Right lobe of liver (tissue), 6 donors: ENCODE results near the gene TOR1B. TPM values are rescaled to one million over a fixed set of nuclear protein-coding genes. Genes with fewer than 3 reads are reported as not detected.
"Not testable (repeated sequence)": the region's sequence is repeated elsewhere in the genome, so short reads cannot be mapped to it uniquely, and the experiment has no call there.

Experiments used
- ATAC-seq, 4 donors: fragments of 200-7000 bp; cut with Tn5 transposase; one replicate each; pipeline ENCODE4 v1.9.1; 2020; ENCODE audit warnings: mild to moderate bottlenecking in 4 of 4, moderate library complexity in 4 of 4
- DNase-seq, 3 donors: peaks; one replicate each; pipeline ENCODE4 v3.0.0-alpha.2; 2020
- H3K27ac ChIP-seq, 3 donors: fragments of 200-600 bp; one replicate each; pipeline ENCODE4 v1.8.0; 2022
- H3K27me3 ChIP-seq, 2 donors: fragments of 200-600 bp; one replicate each; pipeline ENCODE4 v1.8.0; 2022
- H3K36me3 ChIP-seq, 4 donors: fragments of 200-600 bp; sonication (generic) in 1 of 4; one replicate each; pipeline versions ENCODE4 v1.5.1 to v1.8.0; 2017 to 2022; ENCODE audit warnings: control low read depth in 1 of 4
- H3K4me1 ChIP-seq, 4 donors: fragments of 200-600 bp; sonication (generic) in 1 of 4; one replicate each; pipeline versions ENCODE4 v1.5.1 to v1.8.0; 2017 to 2022; ENCODE audit warnings: control low read depth in 1 of 4
- H3K4me3 ChIP-seq, 3 donors: fragments of 200-600 bp; one replicate each; pipeline ENCODE4 v1.8.0; 2022
- H3K9me3 ChIP-seq, 4 donors: fragments of 200-600 bp; sonication (generic) in 1 of 4; one replicate each; pipeline versions ENCODE4 v1.5.1 to v1.8.0; 2017 to 2022; ENCODE audit warnings: control low read depth in 1 of 4
- CTCF ChIP-seq, 4 donors: fragments of 200-600 bp in 3 of 4; fragments of 450-650 bp in 1 of 4; IDR thresholded peaks; one replicate each; pipeline versions ENCODE4 v1.5.1 to v1.8.0; 2016 to 2022; ENCODE audit warnings: antibody characterized with exemption in 4 of 4, mild to moderate bottlenecking in 2 of 4
- POLR2A ChIP-seq: fragments of 450-650 bp; IDR thresholded peaks from one replicate; pipeline ENCODE4 v1.6.1; 2017; ENCODE audit warnings: antibody characterized with exemption, mild to moderate bottlenecking
- WGBS: methylation state at CpG from one replicate; pipeline ENCODE4 v1.1.6; 2018; ENCODE audit warnings: low coverage, low lambda C conversion rate; ENCODE audit not compliant: insufficient coverage; ENCODE audit errors: missing lambda C conversion rate; 5-methylcytosine and 5-hydroxymethylcytosine counted together
- intact Hi-C, 2 donors: fragments of 100-400 bp; cut with DNase I; formaldehyde crosslinking; loops; one replicate each; pipeline versions ENCODE4 v1.11.2 to v1.14.1; 2022
- total RNA-seq, 6 experiments: library from RNA; depleted of rRNA in 2 of 6; stranded (reverse); fragments of >200 nt in 2 of 6; fragmentation: NEBNext Ultra II Directional in 3 of 6; extraction: Animal tissue kit (Norgen Biotek cat#: 25700) in 3 of 6; gene quantifications; one replicate each; pipeline versions ENCODE4 v1.1.0 to v1.2.4, GENCODE V29; 2016 to 2023
- donor health status: DM: no; HTN: yes; CAD: no.
- donor health status: DM: no; HTN: no; CAD: no.
- donor health status: DM: no; HTN: no; CAD: no.
- donor health status: DM: no; HTN: yes; CAD: no.
- donor health status: DM: no; HTN: yes; CAD: no.

Gene TOR1B
- total RNA-seq, 6 experiments from 2014 or later = 16.1 to 30.7 (median 18.9) TPM

GRCh38 chr9:129759319-129759718, 43.7 kb upstream of the TOR1B start:
- ATAC-seq (no peak), DNase-seq (no peak)
- no peak overlapping the region for H3K27ac ChIP-seq
- 68% methylated on average over 4 of the region's 4 CpGs for WGBS
- H3K36me3 ChIP-seq = no peaks in the 10 kb centered on the region
- no peaks in the 10 kb centered on the region for H3K9me3 ChIP-seq
- H3K4me1 ChIP-seq = no peaks in the 10 kb centered on the region
- intact Hi-C loops = no loop called here
- H3K4me3 ChIP-seq = no peak overlapping the region
- no peaks in the 10 kb centered on the region for H3K27me3 ChIP-seq
- TF ChIP-seq CTCF (IDR thresholded peaks at IDR 0.05) (no peak), POLR2A (no peak)

- WGBS = 64% methylated on average over 7 of the region's 13 CpGs
- no peak for TF ChIP-seq POLR2A
- no peak for TF ChIP-seq CTCF (IDR thresholded peaks at IDR 0.05)
- Histone ChIP-seq H3K4me1 (no peaks in the 10 kb centered on the region), H3K9me3 (no peaks in the 10 kb centered on the region), H3K27ac (no peak overlapping the region), H3K27me3 (no peaks in the 10 kb centered on the region), H3K4me3 (no peak overlapping the region), H3K36me3 (no peaks in the 10 kb centered on the region)
- no peak for DNase-seq
- intact Hi-C loops = no loop called here
- no peak for ATAC-seq
Observed at GRCh38 chr9:129759804-129760502, 43.0 kb upstream of the TOR1B start.

GRCh38 chr9:129760784-129761183, 42.2 kb upstream of the TOR1B start:
- H3K27me3 ChIP-seq, H3K27ac ChIP-seq, ATAC-seq, H3K9me3 ChIP-seq, intact Hi-C loops, DNase-seq, H3K36me3 ChIP-seq, H3K4me1 ChIP-seq, H3K4me3 ChIP-seq: not testable (repeated sequence)
- 67% methylated on average over 6 of the region's 7 CpGs for WGBS

GRCh38 chr9:129761293-129761900, 41.6 kb upstream of the TOR1B start:
- Histone ChIP-seq H3K27ac (no peak overlapping the region), H3K36me3 (no peaks in the 10 kb centered on the region), H3K4me3 (no peak overlapping the region), H3K9me3 (no peaks in the 10 kb centered on the region), H3K4me1 (no peaks in the 10 kb centered on the region), H3K27me3 (no peaks in the 10 kb centered on the region)
- DNase-seq (no peak), ATAC-seq (peak in 3 of 4 donors; percentile 30 to 48 (median 35))
- TF ChIP-seq CTCF (IDR thresholded peaks at IDR 0.05) (no peak), POLR2A (no peak)
- intact Hi-C loops = no loop called here
- WGBS = 38% methylated on average over 9 of the region's 11 CpGs

- TF ChIP-seq POLR2A (no peak), CTCF (IDR thresholded peaks at IDR 0.05) (no peak)
- no peak overlapping the region for H3K27ac ChIP-seq
- no peaks in the 10 kb centered on the region for H3K27me3 ChIP-seq
- intact Hi-C loops = no loop called here
- no peaks in the 10 kb centered on the region for H3K36me3 ChIP-seq
- peak in 2 of 4 donors; percentile 10 to 18 for ATAC-seq
- H3K9me3 ChIP-seq = no peaks in the 10 kb centered on the region
- H3K4me1 ChIP-seq = no peaks in the 10 kb centered on the region
- WGBS = 18% methylated on average over 3 of the region's 6 CpGs
- no peak overlapping the region for H3K4me3 ChIP-seq
- no peak for DNase-seq
Observed at GRCh38 chr9:129761901-129762369, 41.0 kb upstream of the TOR1B start.

GRCh38 chr9:129762370-129762984, 40.5 kb upstream of the TOR1B start:
- DNase-seq, H3K36me3 ChIP-seq, H3K27me3 ChIP-seq, H3K4me1 ChIP-seq, H3K9me3 ChIP-seq, intact Hi-C loops, H3K4me3 ChIP-seq, H3K27ac ChIP-seq: not testable (repeated sequence)
- WGBS = 9% methylated on average over 5 of the region's 13 CpGs
- peak; percentile 43 to 78 (median 63) for ATAC-seq
